ENCODE results near the gene ALMS1.

- no peak for TF ChIP-seq CTCF (conservative IDR thresholded peaks at IDR 0.05; ENCODE audit: low read depth, low read length)
- no peak for TF ChIP-seq EZH2 (IDR thresholded peaks at IDR 0.05; ENCODE audit: borderline replicate concordance, low read depth, low read length, poor library complexity, severe bottlenecking)
Measured at GRCh38 chr2:73536133-73536840, 150.7 kb downstream of the ALMS1 start.
